Spleen (tissue), 7 donors: ENCODE measurements around the gene CHMP2B.

Experiments used
- CTCF ChIP-seq, 11 experiments: fragments of 200-600 bp in 7 of 11; fragments of 450-650 bp in 4 of 11; sonication (generic) in 4 of 11; IDR thresholded peaks in 8 of 11; conservative IDR thresholded peaks in 3 of 11; 1 replicate in 7 of 11; 2 replicates in 4 of 11; pipeline versions ENCODE4 v1.4.0 to v1.8.0; 2016 to 2021; ENCODE audit warnings: antibody characterized with exemption in 11 of 11, inconsistent platforms in 4 of 11, mild to moderate bottlenecking in 1 of 11
- POLR2A ChIP-seq, 3 donors: fragments of 450-650 bp; IDR thresholded peaks; one replicate each; pipeline ENCODE4 v1.5.1; 2017; ENCODE audit warnings: antibody characterized with exemption in 3 of 3, mild to moderate bottlenecking in 1 of 3
- POLR2AphosphoS5 ChIP-seq, 3 donors: sonication (generic); formaldehyde crosslinking; IDR thresholded peaks; one replicate each; pipeline ENCODE4 v1.5.1; 2017; ENCODE audit warnings: antibody characterized with exemption in 3 of 3
- donor health status: DM: no; HTN: no; CAD: no; lungs with moderate emphysema.
- donor health status: DM: no; HTN: no; CAD: no.
- donor health status: DM: no; HTN: no; CAD: no.

- TF ChIP-seq CTCF (IDR thresholded peaks at IDR 0.05 in 8 of 11, conservative IDR thresholded peaks at IDR 0.05 in 3 of 11) (no peak), POLR2A (IDR thresholded peaks at IDR 0.05) (no peak), POLR2AphosphoS5 (IDR thresholded peaks at IDR 0.05) (no peak)
Observed at GRCh38 chr3:87236093-87236492, 9.0 kb downstream of the CHMP2B start.
